ENCODE data around the gene BLOC1S3.

The BLOC1S3 gene

GRCh38 chr19:45187421-45188100 lies 9.0 kb downstream of the BLOC1S3 start:
- Histone ChIP-seq H3K4me1 (ENCODE audit: control insufficient read depth, insufficient read depth, low read length, unreplicated experiment) (no peaks in the 10 kb centered on the region), H3K36me3 (ENCODE audit: insufficient read depth, low read length) (no peaks in the 10 kb centered on the region), H2AFZ (ENCODE audit: low read length, unreplicated experiment) (no peak overlapping the region), H3K27me3 (ENCODE audit: insufficient read depth, low read length) (no peaks in the 10 kb centered on the region), H3K27ac (ENCODE audit: low read depth, low read length) (no peak overlapping the region), H3K79me2 (ENCODE audit: control insufficient read depth, insufficient read depth, low read length, unreplicated experiment) (no peaks in the 10 kb centered on the region), H3K4me3 (ENCODE audit: low read depth, low read length) (no peak overlapping the region)

GRCh38 chr19:45189971-45190370 lies 11.4 kb downstream of the BLOC1S3 start:
- Histone ChIP-seq H3K79me2 (ENCODE audit: control insufficient read depth, insufficient read depth, low read length, unreplicated experiment) (no peaks in the 10 kb centered on the region), H3K27ac (ENCODE audit: low read depth, low read length) (no peak overlapping the region), H3K4me1 (ENCODE audit: control insufficient read depth, insufficient read depth, low read length, unreplicated experiment) (no peaks in the 10 kb centered on the region), H3K36me3 (ENCODE audit: insufficient read depth, low read length) (no peaks in the 10 kb centered on the region), H3K27me3 (ENCODE audit: insufficient read depth, low read length) (no peaks in the 10 kb centered on the region), H3K4me3 (ENCODE audit: low read depth, low read length) (no peak overlapping the region), H2AFZ (ENCODE audit: low read length, unreplicated experiment) (no peak overlapping the region)

- Histone ChIP-seq H2AFZ (ENCODE audit: low read length, unreplicated experiment) (no peak overlapping the region), H3K4me1 (ENCODE audit: control insufficient read depth, insufficient read depth, low read length, unreplicated experiment) (no peaks in the 10 kb centered on the region), H3K27me3 (ENCODE audit: insufficient read depth, low read length) (no peaks in the 10 kb centered on the region), H3K27ac (ENCODE audit: low read depth, low read length) (no peak overlapping the region), H3K36me3 (ENCODE audit: insufficient read depth, low read length) (no peaks in the 10 kb centered on the region), H3K79me2 (ENCODE audit: control insufficient read depth, insufficient read depth, low read length, unreplicated experiment) (no peaks in the 10 kb centered on the region), H3K4me3 (ENCODE audit: low read depth, low read length) (no peak overlapping the region)
These were observed 12.8 kb downstream of the BLOC1S3 start for GRCh38 chr19:45191375-45191774.

- Histone ChIP-seq H3K4me3 (ENCODE audit: low read depth, low read length) (no peak overlapping the region), H3K36me3 (ENCODE audit: insufficient read depth, low read length) (no peaks in the 10 kb centered on the region), H2AFZ (ENCODE audit: low read length, unreplicated experiment) (no peak overlapping the region), H3K27ac (ENCODE audit: low read depth, low read length) (no peak overlapping the region), H3K79me2 (ENCODE audit: control insufficient read depth, insufficient read depth, low read length, unreplicated experiment) (no peaks in the 10 kb centered on the region), H3K4me1 (ENCODE audit: control insufficient read depth, insufficient read depth, low read length, unreplicated experiment) (no peaks in the 10 kb centered on the region), H3K27me3 (ENCODE audit: insufficient read depth, low read length) (no peaks in the 10 kb centered on the region)
These were observed 17.2 kb downstream of the BLOC1S3 start for GRCh38 chr19:45195764-45196163.

- no peak overlapping the region for H3K4me3 ChIP-seq (ENCODE audit: low read depth, low read length)
- no peak overlapping the region for H3K27ac ChIP-seq (ENCODE audit: low read depth, low read length)
- no peak overlapping the region for H2AFZ ChIP-seq (ENCODE audit: low read length, unreplicated experiment)
- H3K27me3 ChIP-seq (ENCODE audit: insufficient read depth, low read length): no peaks in the 10 kb centered on the region
- H3K79me2 ChIP-seq (ENCODE audit: control insufficient read depth, insufficient read depth, low read length, unreplicated experiment): no peaks in the 10 kb centered on the region
- H3K4me1 ChIP-seq (ENCODE audit: control insufficient read depth, insufficient read depth, low read length, unreplicated experiment): no peaks in the 10 kb centered on the region
- no peaks in the 10 kb centered on the region for H3K36me3 ChIP-seq (ENCODE audit: insufficient read depth, low read length)
These were observed 22.0 kb downstream of the BLOC1S3 start for GRCh38 chr19:45200568-45200967.

GRCh38 chr19:45202637-45203036 lies 24.1 kb downstream of the BLOC1S3 start:
- Histone ChIP-seq H2AFZ (ENCODE audit: low read length, unreplicated experiment) (no peak overlapping the region), H3K27ac (ENCODE audit: low read depth, low read length) (no peak overlapping the region), H3K4me1 (ENCODE audit: control insufficient read depth, insufficient read depth, low read length, unreplicated experiment) (no peaks in the 10 kb centered on the region), H3K36me3 (ENCODE audit: insufficient read depth, low read length) (no peaks in the 10 kb centered on the region), H3K79me2 (ENCODE audit: control insufficient read depth, insufficient read depth, low read length, unreplicated experiment) (no peaks in the 10 kb centered on the region), H3K27me3 (ENCODE audit: insufficient read depth, low read length) (no peaks in the 10 kb centered on the region), H3K4me3 (ENCODE audit: low read depth, low read length) (no peak overlapping the region)

- no peak overlapping the region for H3K27ac ChIP-seq (ENCODE audit: low read depth, low read length)
- no peak overlapping the region for H3K4me3 ChIP-seq (ENCODE audit: low read depth, low read length)
- H2AFZ ChIP-seq (ENCODE audit: low read length, unreplicated experiment): no peak overlapping the region
- H3K27me3 ChIP-seq (ENCODE audit: insufficient read depth, low read length): no peaks in the 10 kb centered on the region
- H3K36me3 ChIP-seq (ENCODE audit: insufficient read depth, low read length): no peaks in the 10 kb centered on the region
- H3K4me1 ChIP-seq (ENCODE audit: control insufficient read depth, insufficient read depth, low read length, unreplicated experiment): no peaks in the 10 kb centered on the region
- no peaks in the 10 kb centered on the region for H3K79me2 ChIP-seq (ENCODE audit: control insufficient read depth, insufficient read depth, low read length, unreplicated experiment)
These were observed 27.2 kb downstream of the BLOC1S3 start for GRCh38 chr19:45205810-45206209.

- no peaks in the 10 kb centered on the region for H3K4me1 ChIP-seq (ENCODE audit: control insufficient read depth, insufficient read depth, low read length, unreplicated experiment)
- H3K36me3 ChIP-seq (ENCODE audit: insufficient read depth, low read length): no peaks in the 10 kb centered on the region
- no peak overlapping the region for H3K4me3 ChIP-seq (ENCODE audit: low read depth, low read length)
- H2AFZ ChIP-seq (ENCODE audit: low read length, unreplicated experiment): no peak overlapping the region
- H3K79me2 ChIP-seq (ENCODE audit: control insufficient read depth, insufficient read depth, low read length, unreplicated experiment): no peaks in the 10 kb centered on the region
- no peaks in the 10 kb centered on the region for H3K27me3 ChIP-seq (ENCODE audit: insufficient read depth, low read length)
- H3K27ac ChIP-seq (ENCODE audit: low read depth, low read length): no peak overlapping the region
These were observed 27.7 kb downstream of the BLOC1S3 start for GRCh38 chr19:45206328-45206727.

- no peaks in the 10 kb centered on the region for H3K36me3 ChIP-seq (ENCODE audit: insufficient read depth, low read length)
- H2AFZ ChIP-seq (ENCODE audit: low read length, unreplicated experiment): no peak overlapping the region
- H3K27me3 ChIP-seq (ENCODE audit: insufficient read depth, low read length): peaks cover 12% of the 10 kb centered on the region
- H3K79me2 ChIP-seq (ENCODE audit: control insufficient read depth, insufficient read depth, low read length, unreplicated experiment): no peaks in the 10 kb centered on the region
- no peak overlapping the region for H3K4me3 ChIP-seq (ENCODE audit: low read depth, low read length)
- no peak overlapping the region for H3K27ac ChIP-seq (ENCODE audit: low read depth, low read length)
- H3K4me1 ChIP-seq (ENCODE audit: control insufficient read depth, insufficient read depth, low read length, unreplicated experiment): no peaks in the 10 kb centered on the region
These were observed 33.3 kb downstream of the BLOC1S3 start for GRCh38 chr19:45211751-45212381.

GRCh38 chr19:45213031-45213430 lies 34.4 kb downstream of the BLOC1S3 start:
- H3K4me1 ChIP-seq (ENCODE audit: control insufficient read depth, insufficient read depth, low read length, unreplicated experiment): no peaks in the 10 kb centered on the region
- peaks cover 23% of the 10 kb centered on the region for H3K27me3 ChIP-seq (ENCODE audit: insufficient read depth, low read length)
- H3K27ac ChIP-seq (ENCODE audit: low read depth, low read length): no peak overlapping the region
- no peak overlapping the region for H3K4me3 ChIP-seq (ENCODE audit: low read depth, low read length)
- no peak overlapping the region for H2AFZ ChIP-seq (ENCODE audit: low read length, unreplicated experiment)
- H3K36me3 ChIP-seq (ENCODE audit: insufficient read depth, low read length): no peaks in the 10 kb centered on the region
- H3K79me2 ChIP-seq (ENCODE audit: control insufficient read depth, insufficient read depth, low read length, unreplicated experiment): no peaks in the 10 kb centered on the region
